ENCODE measurements around the gene SLC25A21.

- no peak for TF ChIP-seq CTCF (IDR thresholded peaks at IDR 0.05 in 8 of 11, conservative IDR thresholded peaks at IDR 0.05 in 3 of 11)
- TF ChIP-seq POLR2A (IDR thresholded peaks at IDR 0.05) = no peak
- TF ChIP-seq POLR2AphosphoS5 (IDR thresholded peaks at IDR 0.05) = no peak
Measured at GRCh38 chr14:36663404-36664321, 508.7 kb downstream of the SLC25A21 start.
